Activated naive CD4-positive, alpha-beta T cell treated with anti-CD3 and anti-CD28 coated beads for 36 hours (primary cell): ENCODE data around the gene SVBP. TPM values are rescaled to one million over a fixed set of nuclear protein-coding genes. Genes with fewer than 3 reads are reported as not detected.

Experiments
- CTCF ChIA-PET: fragments of 350-600 bp; sonication (Branson Sonifier 250); formaldehyde crosslinking; loops from one replicate; lab custom pipeline; 2021; ENCODE audit warnings: antibody characterized with exemption; lab: Charles Lee
- DNase-seq: peaks from one replicate; pipeline ENCODE4 v3.0.0-alpha.2; 2020
- H3K27ac Mint-ChIP-seq: one replicate; pipeline ENCODE4 v1.8.0; 2021; ENCODE audit warnings: mild to moderate bottlenecking, mixed read lengths
- H3K27me3 Mint-ChIP-seq: one replicate; pipeline ENCODE4 v1.8.0; 2021; ENCODE audit warnings: low read depth, mixed read lengths
- H3K36me3 Mint-ChIP-seq: one replicate; pipeline ENCODE4 v1.8.0; 2021; ENCODE audit warnings: low read depth, mixed read lengths
- H3K4me1 Mint-ChIP-seq: one replicate; pipeline ENCODE4 v1.8.0; 2021; ENCODE audit warnings: low read depth, mixed read lengths
- H3K4me3 Mint-ChIP-seq: one replicate; pipeline ENCODE4 v1.8.0; 2021; ENCODE audit warnings: mild to moderate bottlenecking, moderate library complexity, mixed read lengths
- H3K9me3 Mint-ChIP-seq: one replicate; pipeline ENCODE4 v1.8.0; 2021; ENCODE audit warnings: mixed read lengths
- intact Hi-C: fragments of 100-400 bp; cut with micrococcal nuclease; formaldehyde crosslinking; loops from one replicate; pipeline ENCODE4 v1.15.1; 2023
- total RNA-seq, 2 experiments: library from RNA; stranded (reverse); gene quantifications; one replicate each; pipeline ENCODE4 v1.2.3, GENCODE V29; 2021

SVBP gene
- total RNA-seq, 2 experiments from 2014 or later, result 16.4 to 17.0 TPM

GRCh38 chr1:42837709-42838108 is 20.5 kb upstream of the SVBP start:
- Mint-ChIP-seq H3K27me3 (no peaks in the 10 kb centered on the region), H3K4me1 (no peaks in the 10 kb centered on the region), H3K36me3 (peaks cover 6% of the 10 kb centered on the region), H3K4me3 (no peak overlapping the region), H3K9me3 (no peaks in the 10 kb centered on the region), H3K27ac (no peak overlapping the region)
- CTCF ChIA-PET, result interaction anchor here (1.1 kb wide), 1 partner anchor 10 kb away, joined by 4 read pairs; no protein-coding TSS in a partner anchor
- no peak for DNase-seq
- intact Hi-C loops, result no loop called here

- Mint-ChIP-seq H3K36me3 (no peaks in the 10 kb centered on the region), H3K4me3 (no peak overlapping the region), H3K27ac (no peak overlapping the region), H3K9me3 (no peaks in the 10 kb centered on the region), H3K27me3 (no peaks in the 10 kb centered on the region), H3K4me1 (no peaks in the 10 kb centered on the region)
- no peak for DNase-seq
- intact Hi-C loops, result no loop called here
- CTCF ChIA-PET, result interaction anchor here (0.8 to 2.0 kb wide), 3 partner anchors 14 to 238 kb away, joined by 3 to 4 read pairs (median 4); no protein-coding TSS in a partner anchor
Observed at GRCh38 chr1:42835422-42835821, 18.2 kb upstream of the SVBP start.

GRCh38 chr1:42834803-42835202 is 17.6 kb upstream of the SVBP start:
- CTCF ChIA-PET, result interaction anchor here (0.7 to 2.0 kb wide), 3 partner anchors 13 to 57 kb away, joined by 3 to 4 read pairs (median 4); no protein-coding TSS in a partner anchor
- no peak for DNase-seq
- Mint-ChIP-seq H3K4me1 (no peaks in the 10 kb centered on the region), H3K27ac (no peak overlapping the region), H3K36me3 (no peaks in the 10 kb centered on the region), H3K27me3 (no peaks in the 10 kb centered on the region), H3K4me3 (no peak overlapping the region), H3K9me3 (no peaks in the 10 kb centered on the region)
- intact Hi-C loops, result no loop called here

GRCh38 chr1:42833981-42834380 is 16.8 kb upstream of the SVBP start:
- Mint-ChIP-seq H3K27ac (no peak overlapping the region), H3K4me1 (no peaks in the 10 kb centered on the region), H3K4me3 (no peak overlapping the region), H3K36me3 (no peaks in the 10 kb centered on the region), H3K9me3 (no peaks in the 10 kb centered on the region), H3K27me3 (no peaks in the 10 kb centered on the region)
- CTCF ChIA-PET, result no interaction called here
- DNase-seq, result no peak
- intact Hi-C loops, result no loop called here

GRCh38 chr1:42832641-42833240 is 15.5 kb upstream of the SVBP start:
- Mint-ChIP-seq H3K9me3 (no peaks in the 10 kb centered on the region), H3K27ac (no peak overlapping the region), H3K36me3 (no peaks in the 10 kb centered on the region), H3K4me3 (no peak overlapping the region), H3K27me3 (no peaks in the 10 kb centered on the region), H3K4me1 (no peaks in the 10 kb centered on the region)
- DNase-seq, result no peak
- intact Hi-C loops, result no loop called here
- CTCF ChIA-PET, result interaction anchor here (0.7 kb wide), 1 partner anchor 86 kb away, joined by 3 read pairs; no protein-coding TSS in a partner anchor

- intact Hi-C loops, result no loop called here
- H3K36me3 Mint-ChIP-seq, result no peaks in the 10 kb centered on the region
- CTCF ChIA-PET, result interaction anchor here (1.0 kb wide), 1 partner anchor 242 kb away, joined by 4 read pairs; no protein-coding TSS in a partner anchor
- H3K27ac Mint-ChIP-seq, result no peak overlapping the region
- no peaks in the 10 kb centered on the region for H3K27me3 Mint-ChIP-seq
- DNase-seq, result no peak
- H3K9me3 Mint-ChIP-seq, result no peaks in the 10 kb centered on the region
- no peak overlapping the region for H3K4me3 Mint-ChIP-seq
- H3K4me1 Mint-ChIP-seq, result no peaks in the 10 kb centered on the region
Observed at GRCh38 chr1:42831273-42831672, 14.1 kb upstream of the SVBP start.

GRCh38 chr1:42830631-42831030 is 13.4 kb upstream of the SVBP start:
- CTCF ChIA-PET, result interaction anchor here (1.0 kb wide), 2 partner anchors 16 to 243 kb away, joined by 3 to 4 read pairs; partner anchors contain the start of gene ZNF691
- Mint-ChIP-seq H3K4me3 (no peak overlapping the region), H3K9me3 (no peaks in the 10 kb centered on the region), H3K4me1 (no peaks in the 10 kb centered on the region), H3K36me3 (no peaks in the 10 kb centered on the region), H3K27me3 (no peaks in the 10 kb centered on the region), H3K27ac (no peak overlapping the region)
- intact Hi-C loops, result no loop called here
- DNase-seq, result no peak

- intact Hi-C loops, result no loop called here
- Mint-ChIP-seq H3K9me3 (no peaks in the 10 kb centered on the region), H3K4me1 (peaks cover 13% of the 10 kb centered on the region), H3K27me3 (no peaks in the 10 kb centered on the region), H3K27ac (no peak overlapping the region), H3K36me3 (no peaks in the 10 kb centered on the region), H3K4me3 (no peak overlapping the region)
- CTCF ChIA-PET, result interaction anchor here (0.5 to 2.0 kb wide), 2 partner anchors 21 to 114 kb away, joined by 3 to 8 read pairs; partner anchors contain the start of gene ZNF691
- no peak for DNase-seq
Observed at GRCh38 chr1:42825036-42825851, 8.0 kb upstream of the SVBP start.

GRCh38 chr1:42824481-42825035 is 7.4 kb upstream of the SVBP start:
- no peaks in the 10 kb centered on the region for H3K36me3 Mint-ChIP-seq
- no peak overlapping the region for H3K4me3 Mint-ChIP-seq
- no peaks in the 10 kb centered on the region for H3K9me3 Mint-ChIP-seq
- CTCF ChIA-PET, result interaction anchor here (0.5 to 2.0 kb wide), 2 partner anchors 22 to 115 kb away, joined by 3 to 8 read pairs; partner anchors contain the start of gene ZNF691
- intact Hi-C loops, result no loop called here
- DNase-seq, result no peak
- H3K4me1 Mint-ChIP-seq, result peaks cover 13% of the 10 kb centered on the region
- H3K27me3 Mint-ChIP-seq, result no peaks in the 10 kb centered on the region
- no peak overlapping the region for H3K27ac Mint-ChIP-seq

- CTCF ChIA-PET, result interaction anchor here (0.6 kb wide), 1 partner anchor 456 kb away, joined by 4 read pairs; no protein-coding TSS in a partner anchor
- no peak for DNase-seq
- no peaks in the 10 kb centered on the region for H3K36me3 Mint-ChIP-seq
- H3K4me3 Mint-ChIP-seq, result no peak overlapping the region
- no peaks in the 10 kb centered on the region for H3K27me3 Mint-ChIP-seq
- no peaks in the 10 kb centered on the region for H3K9me3 Mint-ChIP-seq
- intact Hi-C loops, result no loop called here
- H3K4me1 Mint-ChIP-seq, result peaks cover 16% of the 10 kb centered on the region
- no peak overlapping the region for H3K27ac Mint-ChIP-seq
Observed at GRCh38 chr1:42822800-42823392, 5.7 kb upstream of the SVBP start.

GRCh38 chr1:42821690-42822089 is 4.5 kb upstream of the SVBP start:
- H3K9me3 Mint-ChIP-seq, result no peaks in the 10 kb centered on the region
- CTCF ChIA-PET, result interaction anchor here (0.6 to 1.3 kb wide), 3 partner anchors 10 to 41 kb away, joined by 3 to 5 read pairs (median 4); no protein-coding TSS in a partner anchor
- H3K4me3 Mint-ChIP-seq, result no peak overlapping the region
- no peak for DNase-seq
- H3K4me1 Mint-ChIP-seq, result peaks cover 21% of the 10 kb centered on the region
- intact Hi-C loops, result no loop called here
- H3K27me3 Mint-ChIP-seq, result no peaks in the 10 kb centered on the region
- H3K36me3 Mint-ChIP-seq, result no peaks in the 10 kb centered on the region
- H3K27ac Mint-ChIP-seq, result no peak overlapping the region

GRCh38 chr1:42820813-42821212 is 3.6 kb upstream of the SVBP start:
- Mint-ChIP-seq H3K9me3 (no peaks in the 10 kb centered on the region), H3K27me3 (no peaks in the 10 kb centered on the region), H3K4me3 (no peak overlapping the region), H3K27ac (no peak overlapping the region), H3K4me1 (peaks cover 27% of the 10 kb centered on the region), H3K36me3 (peaks cover 2% of the 10 kb centered on the region)
- DNase-seq, result no peak
- CTCF ChIA-PET, result interaction anchor here (1.3 kb wide), 1 partner anchor 14 kb away, joined by 4 read pairs; no protein-coding TSS in a partner anchor
- intact Hi-C loops, result no loop called here
